Activated naive CD8-positive, alpha-beta T cell treated with anti-CD3 and anti-CD28 coated beads, Interleukin-2, amount 10 ng/mL, durations not matched to agents 7 days and 5 days (primary cell): ENCODE results near the gene NAT14. TPM values are rescaled to one million over a fixed set of nuclear protein-coding genes. Genes with fewer than 3 reads are reported as not detected.
"Not testable (repeated sequence)": the region's sequence is repeated elsewhere in the genome, so short reads cannot be mapped to it uniquely, and the experiment has no call there.

ENCODE experiments used
- ATAC-seq: fragments of 150-1000 bp; cut with Tn5 transposase; one replicate; pipeline ENCODE4 v1.10.0; 2021; ENCODE audit warnings: low read depth, moderate library complexity
- POLR2A ChIA-PET: fragments of 350-600 bp; sonication (Branson Sonifier 250); formaldehyde crosslinking; loops from one replicate; lab custom pipeline; 2021; ENCODE audit warnings: antibody characterized with exemption; lab: Charles Lee
- DNase-seq: peaks from one replicate; pipeline ENCODE4 v3.0.0; 2021
- H3K27ac Mint-ChIP-seq: one replicate; pipeline ENCODE4 v1.8.0; 2022; ENCODE audit warnings: mild to moderate bottlenecking, mixed read lengths
- H3K27me3 Mint-ChIP-seq: one replicate; pipeline ENCODE4 v1.8.0; 2022; ENCODE audit warnings: mild to moderate bottlenecking, moderate library complexity, mixed read lengths
- H3K36me3 Mint-ChIP-seq: one replicate; pipeline ENCODE4 v1.8.0; 2021; ENCODE audit warnings: mild to moderate bottlenecking, mixed read lengths
- H3K4me1 Mint-ChIP-seq: one replicate; pipeline ENCODE4 v1.8.0; 2021; ENCODE audit warnings: mixed read lengths
- H3K4me3 Mint-ChIP-seq: one replicate; pipeline ENCODE4 v1.8.0; 2022; ENCODE audit warnings: mild to moderate bottlenecking, moderate library complexity, mixed read lengths
- H3K9me3 Mint-ChIP-seq: one replicate; pipeline ENCODE4 v1.8.0; 2021; ENCODE audit warnings: mixed read lengths
- total RNA-seq, 2 experiments: library from RNA; stranded (reverse); gene quantifications; one replicate each; pipeline ENCODE4 v1.2.3, GENCODE V29; 2021

NAT14 gene
- total RNA-seq, 2 experiments from 2014 or later: 14.5 to 15.0 TPM

DNA sequence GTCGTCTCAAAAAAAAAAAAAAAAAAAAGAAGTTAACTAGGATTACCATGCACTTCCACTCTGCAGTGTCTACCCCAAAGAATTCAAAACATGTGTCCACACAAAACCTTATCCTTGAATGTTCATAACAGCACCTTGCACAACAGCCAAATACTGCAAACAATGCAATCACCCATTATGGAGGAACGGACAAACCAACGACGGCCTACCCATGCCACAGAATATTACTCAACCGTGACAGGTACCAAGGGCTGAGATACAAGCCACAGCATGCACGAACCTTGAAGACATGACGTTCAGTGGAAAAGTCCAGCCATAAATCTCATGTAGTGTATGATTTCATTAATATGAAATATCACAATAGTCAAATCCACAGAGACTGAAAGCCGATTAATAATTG lies 38.9 kb upstream of the NAT14 start:
- Mint-ChIP-seq H3K27me3 (peaks cover 50% of the 10 kb centered on the region), H3K9me3 (no peaks in the 10 kb centered on the region), H3K4me1 (peaks cover 10% of the 10 kb centered on the region), H3K4me3 (no peak overlapping the region), H3K36me3 (no peaks in the 10 kb centered on the region), H3K27ac (no peak overlapping the region)
- POLR2A ChIA-PET: interaction anchor here (0.7 kb wide), 1 partner anchor 12 kb away, joined by 4 read pairs; no protein-coding TSS in a partner anchor
- DNase-seq (no peak), ATAC-seq (no peak)

- POLR2A ChIA-PET: no interaction called here
- DNase-seq: no peak
- Mint-ChIP-seq H3K27ac (no peak overlapping the region), H3K4me3 (no peak overlapping the region), H3K36me3 (no peaks in the 10 kb centered on the region), H3K9me3 (no peaks in the 10 kb centered on the region), H3K4me1 (peaks cover 4% of the 10 kb centered on the region), H3K27me3 (peaks cover 48% of the 10 kb centered on the region)
- ATAC-seq: peak; percentile 34
Measured at GRCh38 chr19:55447421-55448174, 37.4 kb upstream of the NAT14 start.

DNA sequence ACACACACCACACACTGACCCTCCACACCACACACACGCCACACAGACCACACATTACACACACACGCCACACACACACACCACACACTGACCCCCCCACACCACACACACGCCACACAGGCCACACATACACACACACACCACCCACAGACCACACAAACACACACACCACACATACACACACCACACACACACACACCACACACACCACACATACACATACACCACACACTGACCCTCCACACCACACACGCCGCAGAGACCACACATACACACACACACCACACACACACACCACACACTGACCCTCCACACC lies 36.9 kb upstream of the NAT14 start:
- ATAC-seq, DNase-seq, H3K27ac Mint-ChIP-seq, POLR2A ChIA-PET, H3K9me3 Mint-ChIP-seq, H3K36me3 Mint-ChIP-seq, H3K4me1 Mint-ChIP-seq, H3K4me3 Mint-ChIP-seq: not testable (repeated sequence)
- peaks cover 45% of the 10 kb centered on the region for H3K27me3 Mint-ChIP-seq

GRCh38 chr19:55449469-55449868 lies 35.5 kb upstream of the NAT14 start:
- no peak overlapping the region for H3K27ac Mint-ChIP-seq
- POLR2A ChIA-PET: interaction anchor here (1.0 kb wide), 1 partner anchor 42 kb away, joined by 4 read pairs; the partner anchor contains the start of gene UBE2S
- DNase-seq: no peak
- ATAC-seq: no peak
- H3K36me3 Mint-ChIP-seq: peaks cover 6% of the 10 kb centered on the region
- peaks cover 4% of the 10 kb centered on the region for H3K4me1 Mint-ChIP-seq
- H3K9me3 Mint-ChIP-seq: no peaks in the 10 kb centered on the region
- peaks cover 40% of the 10 kb centered on the region for H3K27me3 Mint-ChIP-seq
- no peak overlapping the region for H3K4me3 Mint-ChIP-seq

DNA sequence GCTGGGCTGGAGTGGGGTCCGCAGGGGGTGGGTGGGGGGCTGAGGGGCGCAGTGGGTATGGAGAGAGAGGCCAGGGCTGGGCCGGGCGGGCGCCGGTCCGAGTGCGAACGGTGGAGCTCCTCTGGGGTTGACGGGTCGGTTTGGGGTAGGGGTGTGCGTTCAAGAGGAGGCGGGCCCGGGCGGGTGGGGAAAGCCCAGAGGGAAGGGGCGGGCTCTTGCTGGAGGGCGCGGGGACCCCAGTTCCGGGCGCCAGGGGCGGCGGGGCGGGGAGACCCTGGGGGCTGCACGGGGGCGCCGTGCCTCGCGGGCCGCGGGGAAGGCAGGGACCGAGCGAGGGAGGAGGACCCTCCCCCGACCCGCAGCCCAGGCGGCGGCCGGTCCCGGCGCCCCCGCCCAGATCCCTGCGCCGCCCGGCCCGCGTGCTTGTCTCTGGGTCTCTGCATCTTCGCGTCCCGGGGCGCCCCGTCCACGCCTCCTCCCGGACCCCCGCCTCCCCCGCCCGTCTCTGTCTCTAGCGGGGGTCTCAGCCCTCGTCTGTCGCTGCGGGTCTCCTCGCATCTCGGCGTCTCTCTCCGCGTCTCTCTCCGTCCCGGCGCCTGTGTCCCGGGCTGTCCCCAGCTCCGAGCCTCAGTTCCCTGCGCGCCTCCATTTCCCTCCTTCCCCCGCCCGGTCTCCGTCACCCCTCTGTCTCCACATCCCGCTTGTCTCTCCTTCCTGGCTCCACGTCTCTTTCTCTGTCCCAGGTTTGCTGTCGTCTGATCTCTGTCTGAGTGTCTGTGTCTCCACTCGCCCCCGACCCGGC lies 33.6 kb upstream of the NAT14 start:
- POLR2A ChIA-PET: no interaction called here
- Mint-ChIP-seq H3K9me3 (no peaks in the 10 kb centered on the region), H3K27ac (no peak overlapping the region), H3K27me3 (peaks cover 25% of the 10 kb centered on the region), H3K36me3 (peaks cover 8% of the 10 kb centered on the region), H3K4me1 (peaks cover 4% of the 10 kb centered on the region), H3K4me3 (no peak overlapping the region)
- no peak for DNase-seq
- no peak for ATAC-seq

- POLR2A ChIA-PET: no interaction called here
- Mint-ChIP-seq H3K4me1 (peaks cover 4% of the 10 kb centered on the region), H3K36me3 (peaks cover 8% of the 10 kb centered on the region), H3K4me3 (no peak overlapping the region), H3K27me3 (peaks cover 25% of the 10 kb centered on the region), H3K27ac (no peak overlapping the region), H3K9me3 (no peaks in the 10 kb centered on the region)
- DNase-seq (no peak), ATAC-seq (no peak)
Measured at GRCh38 chr19:55451965-55452748, 32.8 kb upstream of the NAT14 start.

GRCh38 chr19:55452749-55453346 lies 32.1 kb upstream of the NAT14 start:
- POLR2A ChIA-PET: no interaction called here
- Mint-ChIP-seq H3K9me3 (no peaks in the 10 kb centered on the region), H3K4me3 (no peak overlapping the region), H3K27ac (no peak overlapping the region), H3K4me1 (peaks cover 4% of the 10 kb centered on the region), H3K36me3 (peaks cover 8% of the 10 kb centered on the region), H3K27me3 (peaks cover 25% of the 10 kb centered on the region)
- ATAC-seq (peak; percentile 18), DNase-seq (no peak)

- H3K27me3 Mint-ChIP-seq: peaks cover 25% of the 10 kb centered on the region
- no peaks in the 10 kb centered on the region for H3K9me3 Mint-ChIP-seq
- peaks cover 8% of the 10 kb centered on the region for H3K36me3 Mint-ChIP-seq
- H3K4me1 Mint-ChIP-seq: peaks cover 5% of the 10 kb centered on the region
- H3K27ac Mint-ChIP-seq: no peak overlapping the region
- H3K4me3 Mint-ChIP-seq: no peak overlapping the region
- DNase-seq (no peak), ATAC-seq (no peak)
- POLR2A ChIA-PET: interaction anchor here (0.5 to 0.7 kb wide), 2 partner anchors 16 to 22 kb away, joined by 3 to 4 read pairs; partner anchors contain the start of gene ZNF628
Measured at GRCh38 chr19:55453511-55454260, 31.3 kb upstream of the NAT14 start.

DNA sequence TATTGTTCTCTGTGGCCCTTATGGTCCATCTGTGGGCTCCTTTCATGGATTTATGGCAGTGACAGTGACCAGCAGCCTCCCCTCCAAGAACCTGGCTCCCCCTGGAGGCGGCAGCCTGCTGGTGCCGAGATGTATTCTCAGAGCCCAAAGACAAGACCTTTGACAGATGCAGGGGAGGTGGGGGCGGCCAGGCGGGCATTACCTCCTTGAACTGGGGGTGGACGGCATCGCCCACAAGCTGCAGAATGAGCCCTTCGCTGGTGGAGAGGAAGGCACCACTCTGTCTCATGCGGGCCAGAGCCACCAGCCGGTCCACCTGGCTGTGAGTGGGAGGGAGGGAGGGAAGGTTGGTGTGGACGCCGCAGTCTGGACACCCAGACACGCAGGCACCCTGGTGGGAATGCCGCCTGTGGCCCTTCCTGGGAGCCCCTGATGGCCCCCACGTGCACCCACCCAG lies 30.2 kb upstream of the NAT14 start:
- peaks cover 8% of the 10 kb centered on the region for H3K36me3 Mint-ChIP-seq
- peaks cover 25% of the 10 kb centered on the region for H3K27me3 Mint-ChIP-seq
- peaks cover 5% of the 10 kb centered on the region for H3K4me1 Mint-ChIP-seq
- no peak overlapping the region for H3K4me3 Mint-ChIP-seq
- POLR2A ChIA-PET: no interaction called here
- H3K27ac Mint-ChIP-seq: no peak overlapping the region
- ATAC-seq (peak; percentile 46), DNase-seq (peak; percentile 65)
- no peaks in the 10 kb centered on the region for H3K9me3 Mint-ChIP-seq

GRCh38 chr19:55455576-55456235 lies 29.3 kb upstream of the NAT14 start:
- ATAC-seq (no peak), DNase-seq (no peak)
- Mint-ChIP-seq H3K27me3 (peaks cover 21% of the 10 kb centered on the region), H3K9me3 (no peaks in the 10 kb centered on the region), H3K27ac (no peak overlapping the region), H3K4me3 (no peak overlapping the region), H3K4me1 (peaks cover 7% of the 10 kb centered on the region), H3K36me3 (peaks cover 8% of the 10 kb centered on the region)
- POLR2A ChIA-PET: no interaction called here

- Mint-ChIP-seq H3K27ac (no peak overlapping the region), H3K4me3 (no peak overlapping the region), H3K4me1 (peaks cover 9% of the 10 kb centered on the region), H3K9me3 (no peaks in the 10 kb centered on the region), H3K36me3 (peaks cover 8% of the 10 kb centered on the region), H3K27me3 (peaks cover 16% of the 10 kb centered on the region)
- ATAC-seq (no peak), DNase-seq (no peak)
- POLR2A ChIA-PET: no interaction called here
Measured at GRCh38 chr19:55456347-55456746, 28.6 kb upstream of the NAT14 start.
